GM03348 (cell line): Measurements from ENCODE around the gene CMTM4.
"Not testable (repeated sequence)": the region's sequence is repeated elsewhere in the genome, so short reads cannot be mapped to it uniquely, and the experiment has no call there.

Source experiments
- DNase-seq: peaks from one replicate; pipeline ENCODE4 v3.0.0; 2012; ENCODE audit warnings: low spot score

CMTM4 gene

DNA sequence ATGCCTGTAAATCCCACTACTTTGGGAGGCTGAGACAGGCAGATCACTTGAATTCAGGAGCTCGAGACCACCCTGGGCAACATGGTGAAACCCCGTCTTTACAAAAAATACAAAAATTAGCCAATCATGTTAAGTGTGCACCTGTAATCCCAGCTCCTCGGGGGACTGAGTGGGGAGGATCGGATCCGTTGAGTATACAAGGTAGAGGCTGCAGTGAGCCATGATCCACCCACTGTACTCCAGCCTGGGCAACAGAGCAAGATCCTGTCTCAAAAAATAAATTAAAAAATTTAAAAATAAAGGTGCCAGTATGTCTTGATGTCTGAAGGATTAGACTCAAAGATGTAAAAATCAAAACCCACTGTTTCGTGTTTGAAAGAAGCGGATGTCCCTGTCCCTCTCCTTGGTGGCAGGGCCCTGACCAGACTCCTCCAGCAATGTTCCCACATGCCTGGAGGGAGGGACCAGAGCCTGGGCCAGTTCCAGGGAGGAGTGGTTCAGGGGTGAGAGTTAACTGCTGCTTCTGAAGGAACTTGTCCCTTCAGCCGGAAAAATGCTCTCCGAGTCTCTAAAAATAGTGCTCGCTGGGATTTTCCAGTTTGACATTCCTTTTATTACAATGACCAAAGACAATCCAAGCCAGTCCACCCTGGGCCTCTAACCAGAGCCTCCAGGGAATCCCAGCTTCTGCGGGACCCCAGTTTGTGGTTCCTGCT, 9.4 kb upstream of the CMTM4 start:
- DNase-seq = no peak

DNA sequence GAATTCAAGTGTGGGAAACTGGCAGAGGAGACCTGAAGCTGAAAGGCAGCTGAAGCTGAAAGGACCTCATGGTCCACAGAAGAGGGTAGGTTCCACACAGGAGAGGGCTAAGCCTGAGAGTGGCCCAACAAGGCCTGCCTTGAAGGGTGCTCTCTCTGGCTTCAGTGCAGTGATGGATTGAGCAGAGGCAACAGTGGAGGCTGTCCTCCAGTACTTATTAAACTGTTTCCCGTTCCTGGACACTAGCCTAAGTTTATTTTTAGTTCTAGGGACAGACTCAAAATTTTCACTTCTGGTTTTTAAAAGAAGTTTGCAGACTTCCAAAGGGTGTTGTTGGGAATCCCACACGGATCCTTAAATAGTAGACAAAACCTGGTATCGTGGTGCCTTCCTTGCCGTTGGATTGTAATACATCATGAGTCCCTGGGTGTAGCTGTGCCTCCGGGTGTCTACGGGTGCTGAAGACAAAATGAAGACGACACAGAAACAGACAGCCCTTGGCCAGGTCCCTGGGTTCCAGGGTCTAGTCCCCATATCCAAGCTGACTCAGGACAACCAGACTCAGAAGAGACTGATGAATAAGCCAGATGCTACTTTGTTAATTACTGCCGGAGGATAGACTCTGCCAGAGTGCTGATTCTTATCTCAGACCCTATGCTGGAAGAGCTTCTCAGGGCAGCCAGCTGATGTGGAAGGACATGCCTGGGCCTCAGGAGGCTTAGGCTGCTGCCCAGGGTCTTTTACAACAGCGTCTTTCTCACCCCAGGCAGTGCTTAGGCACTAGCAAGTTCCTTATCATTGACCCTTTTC, 7.1 kb upstream of the CMTM4 start:
- no peak for DNase-seq

DNA sequence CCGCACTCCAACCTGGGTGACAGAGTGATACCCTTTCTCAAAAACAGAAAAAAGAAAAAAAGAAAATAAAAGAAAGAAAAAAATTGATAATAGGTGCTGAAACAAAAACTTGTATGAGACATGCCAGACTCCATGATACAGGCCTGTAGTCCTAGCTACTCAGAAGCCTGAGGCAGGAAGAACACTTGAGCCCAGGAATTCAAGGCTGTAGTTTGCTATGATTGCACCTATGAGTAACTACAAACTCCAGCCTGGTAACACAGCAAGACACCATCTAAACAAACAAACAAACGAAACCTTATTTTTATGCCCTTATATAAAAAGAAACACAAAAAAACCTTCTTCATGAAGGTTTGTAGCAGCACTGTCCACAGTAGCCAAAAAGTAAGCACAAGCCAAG, 5.0 kb upstream of the CMTM4 start:
- no peak for DNase-seq

DNA sequence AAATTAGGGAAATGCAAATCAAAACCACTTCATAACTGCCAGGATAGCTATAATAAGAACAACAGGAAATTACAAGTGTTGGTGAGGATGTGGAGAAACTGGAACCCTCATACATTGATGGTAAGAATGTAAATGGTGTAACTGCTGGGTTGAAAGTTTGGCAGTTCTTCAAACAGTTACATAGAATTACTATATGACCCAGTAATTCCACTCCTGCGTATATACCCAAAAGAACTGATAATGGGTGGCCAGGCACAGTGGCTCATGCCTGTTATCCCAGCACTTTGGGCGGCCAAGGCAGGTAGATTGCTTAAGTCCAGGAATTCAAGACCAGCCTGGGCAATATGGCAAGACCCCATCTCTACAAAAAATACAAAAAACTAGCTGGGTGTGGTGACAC, 4.5 kb upstream of the CMTM4 start:
- DNase-seq = no peak

DNA sequence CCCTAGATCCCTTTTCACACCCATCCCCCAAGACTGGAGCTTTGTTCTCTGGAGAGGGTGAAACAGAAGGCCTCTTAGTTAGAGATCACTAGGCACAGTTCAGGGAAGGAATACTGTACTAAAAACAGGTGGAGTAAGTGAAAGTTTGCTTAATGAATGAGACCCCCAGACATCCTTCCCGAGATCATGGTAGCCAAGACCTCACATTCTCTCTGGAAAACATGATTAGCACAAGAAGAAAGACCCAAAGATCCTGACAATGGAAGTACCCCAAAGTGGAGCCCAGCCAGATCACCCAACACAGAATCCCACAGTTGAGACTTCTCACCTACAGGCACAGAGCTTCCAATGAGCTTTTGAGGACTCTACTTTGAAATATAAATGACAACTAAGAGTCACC, 3.4 kb upstream of the CMTM4 start:
- DNase-seq = no peak

DNA sequence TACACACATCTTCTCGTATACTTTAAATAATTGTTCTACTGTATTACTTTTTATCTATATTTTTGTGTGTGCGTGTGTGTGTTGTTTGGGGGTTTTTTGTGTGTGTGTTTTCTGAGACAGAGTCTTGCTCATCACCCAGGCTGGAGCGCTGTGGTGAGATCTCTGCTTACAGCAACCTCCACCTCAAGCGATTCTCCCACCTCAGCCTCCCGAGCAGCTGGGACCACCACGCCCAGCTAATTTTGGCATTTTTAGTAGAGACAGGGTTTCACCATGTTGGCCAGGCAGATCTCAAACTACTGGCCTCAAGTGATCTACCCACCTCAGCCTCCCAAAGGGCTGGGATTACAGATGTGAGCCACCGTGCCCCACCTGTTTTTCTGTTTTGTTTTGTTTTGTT, 1.5 kb upstream of the CMTM4 start:
- no peak for DNase-seq

DNA sequence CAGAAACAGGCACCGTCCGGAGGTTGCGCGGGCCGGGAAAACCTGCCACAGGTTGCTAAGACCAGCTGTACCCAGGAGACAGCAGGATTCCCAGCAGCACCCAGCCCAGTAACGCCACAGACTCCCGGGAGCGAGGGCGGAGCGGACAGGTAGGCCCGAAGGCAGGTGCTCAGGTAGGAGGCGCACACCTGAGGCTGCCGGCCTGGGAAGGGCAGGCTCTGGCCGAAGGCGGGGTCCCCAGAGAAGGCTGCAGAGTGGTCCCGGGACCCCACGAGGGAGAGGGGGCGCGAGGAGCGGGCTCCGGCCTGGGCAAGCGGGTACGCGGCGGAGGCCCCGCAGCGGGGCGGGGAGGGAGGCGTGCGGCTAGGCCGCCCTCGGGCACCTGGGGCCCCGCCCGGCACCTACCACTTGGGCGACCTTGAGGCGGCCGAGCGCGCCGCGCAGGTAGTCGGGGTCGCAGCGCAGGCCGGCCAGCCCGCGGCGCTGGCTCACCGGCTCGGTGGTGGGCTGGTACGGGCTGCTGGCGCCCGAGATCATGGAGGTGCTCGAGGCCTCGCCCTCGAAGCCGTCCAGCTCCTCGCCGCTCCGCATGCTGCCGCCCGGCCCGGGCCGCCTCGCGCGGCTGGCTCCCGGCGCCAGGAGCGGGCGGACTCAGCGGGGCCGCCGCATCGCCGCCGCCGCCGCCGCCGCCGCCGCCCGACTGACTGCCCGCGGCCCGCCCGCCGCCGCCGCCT, 441 bp downstream of the CMTM4 start:
- no peak for DNase-seq

DNA sequence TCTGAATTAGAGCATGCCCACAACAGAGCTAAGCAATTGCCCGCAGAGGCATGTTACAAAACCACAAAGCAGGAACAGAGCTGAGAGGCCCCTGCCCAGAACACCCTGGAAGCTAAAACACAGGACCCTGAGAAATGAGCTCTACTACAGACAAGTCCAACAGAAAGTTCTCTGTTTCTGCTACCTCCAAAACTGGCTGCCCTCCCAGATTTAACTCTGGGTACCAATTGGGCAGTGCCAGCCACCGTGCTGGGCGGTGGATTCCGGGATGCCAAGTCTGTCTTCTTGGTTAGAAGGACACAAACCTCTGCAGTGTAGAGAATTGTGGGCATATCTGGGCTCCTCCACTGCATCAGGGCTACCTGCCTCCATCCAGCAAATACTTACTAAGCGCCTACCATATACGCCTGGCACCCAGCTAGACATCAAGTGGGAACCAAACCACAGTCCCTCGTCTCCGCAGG, 1.0 kb downstream of the CMTM4 start:
- no peak for DNase-seq

DNA sequence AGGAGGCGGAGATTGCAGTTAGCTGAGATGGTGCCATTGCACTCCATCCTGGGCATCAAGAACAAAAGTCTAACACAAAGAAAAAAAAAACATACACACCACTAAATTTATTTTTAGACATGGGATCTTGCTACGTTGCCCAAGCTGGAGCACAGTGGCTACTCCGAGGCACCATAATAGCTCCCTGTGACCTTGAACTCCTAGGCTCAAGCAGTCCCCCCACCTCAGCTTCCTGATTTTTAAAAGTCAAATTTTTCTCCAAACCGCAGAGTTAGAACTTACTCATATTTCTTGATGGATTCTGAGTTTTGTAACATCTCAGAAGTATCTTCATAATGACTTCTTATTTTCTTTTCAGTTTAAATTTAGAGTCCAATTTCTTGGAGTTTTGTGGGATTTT, 3.4 kb downstream of the CMTM4 start:
- DNase-seq = no peak

DNA sequence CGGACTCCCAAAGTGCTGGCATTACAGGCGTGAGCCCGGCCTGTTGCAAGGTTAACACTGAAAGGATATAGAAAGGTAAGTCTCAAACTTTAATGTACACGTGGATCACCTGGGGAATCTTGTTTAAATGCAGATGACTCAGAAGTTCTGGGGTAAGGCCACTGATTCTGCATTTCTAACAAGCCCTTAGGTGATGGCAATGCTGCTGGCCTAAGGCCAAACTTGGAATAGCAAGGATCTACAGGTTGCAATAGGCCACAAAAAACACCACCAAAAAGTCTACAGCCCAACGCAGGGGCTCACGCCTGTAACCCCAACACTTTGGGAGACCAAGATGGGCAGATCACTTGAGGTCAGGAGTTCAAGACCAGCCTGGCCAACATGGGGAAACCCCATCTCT, 4.2 kb downstream of the CMTM4 start:
- DNase-seq = no peak

DNA sequence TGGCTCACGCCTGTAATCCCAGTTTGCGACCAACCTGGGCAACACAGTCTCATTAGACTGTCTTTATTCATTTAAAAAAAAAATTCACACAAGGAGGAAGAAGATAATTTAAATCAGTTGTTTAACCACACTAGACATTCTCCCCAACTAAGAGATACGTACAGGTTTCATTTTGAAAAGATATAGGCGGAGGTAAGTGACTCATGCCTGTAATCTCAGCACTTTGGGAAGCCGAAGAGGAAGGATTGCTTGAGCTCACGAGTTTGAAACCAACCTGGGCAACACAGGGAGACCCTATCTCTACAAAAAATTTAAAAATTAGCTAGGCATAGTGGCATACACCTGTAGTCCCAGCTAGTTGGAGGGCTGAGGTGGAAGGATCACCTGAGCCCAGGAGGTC, 5.3 kb downstream of the CMTM4 start:
- no peak for DNase-seq

DNA sequence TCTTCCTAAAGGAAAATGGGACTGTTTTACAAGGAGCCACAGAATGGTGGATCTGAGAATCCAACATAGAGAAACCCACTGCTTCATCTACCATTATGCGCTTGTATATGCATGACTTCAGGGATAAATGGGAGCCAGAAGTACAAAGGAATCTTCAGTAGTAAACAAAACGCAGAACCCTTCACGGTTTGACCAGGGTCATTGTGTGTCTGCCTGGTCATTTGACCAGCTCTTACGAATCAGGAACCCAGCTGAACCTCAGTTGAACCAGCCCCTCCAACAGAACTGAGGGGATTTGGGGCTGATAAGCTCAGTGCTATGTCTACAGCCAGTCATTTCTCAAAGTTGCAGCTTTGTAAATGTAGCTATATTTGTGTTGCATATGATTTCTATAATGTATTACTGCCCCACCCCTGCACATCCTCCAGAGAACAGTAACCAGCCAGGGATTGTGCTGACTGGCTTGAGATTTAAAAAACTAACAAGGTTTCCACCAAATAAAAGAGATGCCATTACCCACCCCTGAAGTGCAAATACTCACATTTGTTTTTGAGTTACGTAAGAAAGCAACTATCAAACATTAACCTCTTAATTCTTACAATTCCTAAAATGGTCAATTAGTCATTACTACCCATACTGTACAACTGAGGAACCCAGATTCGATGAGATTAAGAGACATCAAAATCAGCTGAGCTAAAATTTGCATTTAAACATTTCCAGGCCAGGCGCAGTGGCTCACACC, 6.3 kb downstream of the CMTM4 start:
- DNase-seq = no peak

DNA sequence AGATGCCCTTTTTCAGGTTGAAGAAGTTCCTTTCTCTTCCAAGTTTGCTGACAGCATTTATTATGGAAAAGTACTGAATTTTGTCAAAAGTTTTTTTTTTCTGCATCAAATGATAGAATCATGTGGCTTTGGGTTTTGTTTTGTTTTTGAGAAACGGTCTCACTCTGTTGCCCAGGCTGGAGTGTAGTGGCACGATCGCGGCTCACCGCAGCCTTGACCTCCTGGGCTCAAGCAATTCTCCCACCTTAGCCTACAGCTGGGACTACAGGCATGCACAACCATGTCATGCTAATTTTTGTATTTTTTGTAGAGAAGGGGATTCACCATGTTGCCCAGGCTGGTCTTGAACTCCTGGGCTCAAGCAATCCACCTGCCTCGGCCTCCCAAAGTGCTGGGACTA, 7.3 kb downstream of the CMTM4 start:
- DNase-seq = no peak

DNA sequence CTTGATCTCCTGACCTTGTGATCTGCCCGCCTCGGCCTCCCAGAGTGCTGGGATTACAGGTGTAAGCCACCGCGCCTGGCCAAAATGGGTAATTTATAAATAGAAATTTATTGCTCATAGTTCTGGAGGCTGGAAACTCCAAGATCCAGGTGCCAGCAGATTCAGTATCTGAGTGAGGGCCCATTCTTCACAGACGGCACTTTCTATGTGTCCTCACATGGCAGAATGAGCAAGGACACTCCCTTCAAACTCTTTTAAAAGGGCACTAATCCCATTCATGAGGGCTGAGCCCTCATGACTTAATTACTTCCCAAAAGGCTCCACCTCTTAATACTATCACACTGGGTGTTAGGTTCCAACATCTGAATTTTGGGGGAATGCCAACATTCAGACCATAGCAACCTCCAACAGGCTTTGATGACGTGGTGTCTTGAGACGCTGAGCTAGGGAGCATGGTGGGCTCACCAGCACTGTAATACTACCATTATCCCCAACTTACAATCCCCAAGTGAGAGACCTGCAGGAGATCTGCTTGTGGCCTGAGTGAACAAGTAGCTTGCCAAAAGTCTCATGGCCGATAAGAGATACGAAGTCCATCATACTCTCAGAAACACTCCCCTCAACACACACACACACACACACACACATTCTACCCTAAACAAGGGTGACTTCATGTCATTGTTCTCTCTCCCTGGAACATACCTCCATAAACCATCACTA, 8.5 kb downstream of the CMTM4 start:
- no peak for DNase-seq

DNA sequence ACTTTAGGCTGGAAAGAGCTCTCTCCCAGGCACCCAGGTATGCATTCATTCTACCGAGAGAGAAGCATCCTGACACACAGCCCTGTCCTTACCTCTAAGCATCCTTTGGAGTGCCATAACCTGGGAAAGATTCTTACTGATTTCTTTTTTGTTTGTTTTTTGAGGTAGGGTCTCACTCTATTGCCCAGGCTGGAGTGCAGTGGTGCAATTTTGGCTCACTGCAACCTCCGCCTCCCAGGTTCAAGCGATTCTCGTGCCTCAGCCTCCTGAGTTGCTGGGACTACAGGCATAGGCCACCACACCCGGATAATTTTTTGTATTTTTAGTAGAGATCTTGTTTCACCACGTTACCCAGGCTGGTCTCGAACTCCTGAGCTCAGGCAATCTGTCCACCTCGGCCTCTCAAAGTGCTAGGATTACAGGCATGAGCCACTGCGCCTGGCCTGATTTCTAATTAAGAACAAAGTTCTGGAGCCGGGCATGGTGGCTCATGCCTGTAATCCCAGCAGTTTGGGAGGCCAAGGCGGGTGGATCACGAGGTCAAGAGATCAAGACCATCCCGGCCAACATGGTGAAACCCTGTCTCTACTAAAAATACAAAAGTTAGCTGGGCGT, 10.9 kb downstream of the CMTM4 start:
- not testable (repeated sequence) for DNase-seq

DNA sequence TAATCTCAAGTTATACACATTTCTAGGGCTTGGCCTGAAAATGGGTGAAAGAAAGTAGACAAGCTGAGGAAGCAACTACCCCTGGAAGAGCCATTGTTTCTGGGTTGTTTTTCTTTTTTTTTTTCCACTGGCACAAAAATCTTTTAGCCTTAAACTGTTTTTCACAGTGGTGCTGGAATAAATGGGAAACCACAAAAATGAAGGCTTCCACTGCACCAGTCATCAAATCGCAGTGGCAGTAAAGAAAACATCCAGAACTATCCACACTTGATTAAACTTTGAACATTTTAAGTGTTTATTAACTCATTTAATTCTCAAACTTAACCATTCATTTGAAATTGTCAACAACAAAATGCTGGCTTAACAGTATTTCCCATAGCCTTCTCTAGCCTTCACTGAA, 14.3 kb downstream of the CMTM4 start:
- DNase-seq = peak; percentile 52

DNA sequence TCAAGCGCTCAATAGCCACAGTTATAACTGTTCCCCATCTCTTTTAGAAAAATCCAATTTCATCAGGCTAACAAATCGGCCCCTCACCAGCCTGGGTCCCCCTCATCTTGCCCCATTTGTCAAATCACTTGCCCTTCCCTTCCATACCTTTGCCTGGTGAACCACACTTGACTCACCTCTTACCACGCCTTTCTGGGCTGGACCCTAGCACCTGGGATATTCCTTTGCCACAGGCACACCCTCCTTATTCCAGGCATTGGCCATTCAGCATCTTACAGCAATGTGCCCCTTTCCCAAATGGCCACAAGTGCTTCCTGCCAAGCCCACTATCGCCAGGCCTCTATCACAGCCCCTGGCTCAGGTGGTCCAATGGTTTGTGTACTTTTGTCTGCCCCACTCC, 14.9 kb downstream of the CMTM4 start:
- DNase-seq = no peak

DNA sequence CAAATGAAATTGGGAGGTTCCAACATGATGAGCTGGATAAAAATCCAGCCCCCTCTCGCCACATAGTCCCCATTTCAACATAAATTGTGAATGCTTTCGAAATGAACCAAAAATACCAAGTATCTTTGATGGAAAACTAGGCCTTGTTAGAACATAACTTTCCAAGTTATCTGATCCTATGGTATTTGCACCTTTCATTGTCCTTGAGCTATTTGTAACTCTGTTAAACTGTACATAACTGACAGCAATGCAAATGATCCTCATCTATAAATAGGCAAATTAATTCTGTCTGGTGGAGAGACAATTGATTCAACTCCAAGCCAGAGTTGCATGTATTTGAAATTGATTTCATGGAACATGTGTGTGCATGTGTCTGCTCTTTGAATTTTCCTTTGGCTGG, 18.2 kb downstream of the CMTM4 start:
- DNase-seq = peak; percentile 29

DNA sequence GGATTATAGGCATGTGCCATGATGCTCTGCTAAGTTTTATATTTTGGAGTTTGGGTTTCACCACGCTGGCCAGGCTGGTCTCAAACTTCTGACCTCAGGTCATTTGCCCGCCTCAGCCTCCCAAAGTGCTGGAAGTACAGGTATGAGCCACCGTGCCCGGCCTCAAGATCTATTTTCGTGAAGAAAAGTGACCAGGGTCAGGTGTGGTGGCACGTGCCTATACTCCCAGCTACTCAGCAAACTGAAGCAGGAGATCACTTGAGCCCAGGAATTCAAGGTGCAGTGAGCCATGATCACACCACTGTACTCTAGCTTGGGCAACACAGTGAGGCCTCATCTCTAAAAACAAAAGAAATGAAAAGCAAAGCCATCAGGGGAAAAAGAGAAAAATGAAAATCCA, 18.7 kb downstream of the CMTM4 start:
- DNase-seq = no peak

DNA sequence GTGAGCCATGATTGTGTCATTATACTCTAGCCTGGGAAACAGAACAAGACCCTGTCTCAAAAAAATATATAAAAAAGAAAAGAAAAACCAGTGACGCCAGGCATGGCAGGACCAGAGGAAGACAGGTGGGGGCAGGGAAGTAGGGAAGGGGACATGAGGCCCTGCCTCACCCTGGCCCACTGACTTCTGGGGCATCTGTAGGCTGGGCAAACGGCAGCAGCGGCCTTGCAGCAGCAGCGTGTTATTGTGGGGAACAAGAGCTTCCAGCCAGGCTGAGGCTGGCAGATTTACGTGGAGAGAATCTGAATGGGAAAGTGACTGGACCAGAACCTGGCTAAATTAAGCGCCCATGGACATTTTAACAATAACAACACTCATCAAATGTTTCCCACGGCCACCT, 19.4 kb downstream of the CMTM4 start:
- no peak for DNase-seq

DNA sequence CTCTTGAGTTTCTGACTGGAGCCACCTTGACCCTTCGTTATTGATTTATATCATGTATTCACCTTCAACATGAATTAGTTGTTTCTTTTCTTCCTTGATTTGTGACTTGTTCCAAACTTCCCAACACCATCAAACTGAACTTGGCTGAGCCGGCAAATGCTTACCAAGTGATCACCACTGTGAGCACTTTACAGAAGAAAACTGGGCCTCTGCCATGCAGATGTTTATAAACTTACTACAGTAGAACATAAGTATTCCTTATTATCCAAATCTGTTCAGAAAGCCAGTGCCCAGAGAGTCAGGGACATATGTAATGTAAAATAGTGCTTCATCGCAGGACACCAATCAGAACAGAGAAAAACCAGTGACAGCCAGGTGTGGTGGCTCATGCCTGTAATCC, 19.9 kb downstream of the CMTM4 start:
- no peak for DNase-seq
